HL-60 (cell line): Measurements from ENCODE around the gene BCAR3.

ENCODE experiments used
- DNase-seq, 2 experiments: peaks; one replicate each; pipeline ENCODE4 v3.0.0-alpha.2; 2010 to 2020; ENCODE audit warnings: low read depth in 1 of 2, low spot score in 1 of 2
- H3K27ac ChIP-seq: fragments of 250-450 bp; sonication (Bioruptor Pico); replicated peaks from 2 replicates; pipeline ENCODE4 v1.5.1; 2020; ENCODE audit warnings: mild to moderate bottlenecking, moderate library complexity
- H3K27me3 ChIP-seq: fragments of 250-450 bp; sonication (Bioruptor Pico); 2 replicates; pipeline ENCODE4 v1.5.1; 2021; ENCODE audit warnings: mild to moderate bottlenecking, moderate library complexity; ENCODE audit not compliant: insufficient read depth, poor library complexity, severe bottlenecking
- H3K4me3 ChIP-seq: replicated peaks from 2 replicates; pipeline ENCODE4 v1.5.1; 2011; ENCODE audit warnings: mild to moderate bottlenecking, control low read depth, low read length; ENCODE audit not compliant: insufficient read depth
- GABPA ChIP-seq: IDR thresholded peaks from 2 replicates; pipeline ENCODE4 v1.6.1; 2012; ENCODE audit warnings: low read depth
- POLR2AphosphoS5 ChIP-seq: IDR thresholded peaks from 2 replicates; pipeline ENCODE4 v1.6.1; 2012; ENCODE audit warnings: low read depth
- SPI1 ChIP-seq: IDR thresholded peaks from 2 replicates; pipeline ENCODE4 v1.6.1; 2012; ENCODE audit warnings: low read depth, mild to moderate bottlenecking, borderline replicate concordance
- TF ChIP-seq, protein P1 (sequence below): IDR thresholded peaks from 2 replicates; pipeline ENCODE4 v1.6.1; 2012; ENCODE audit warnings: low read depth; ENCODE audit not compliant: insufficient replicate concordance
- TF ChIP-seq, protein P2 (sequence below): IDR thresholded peaks from one replicate; pipeline ENCODE4 v1.5.1; 2011; ENCODE audit warnings: low read length, control low read depth, inconsistent platforms; ENCODE audit not compliant: insufficient read depth

Gene BCAR3

DNA sequence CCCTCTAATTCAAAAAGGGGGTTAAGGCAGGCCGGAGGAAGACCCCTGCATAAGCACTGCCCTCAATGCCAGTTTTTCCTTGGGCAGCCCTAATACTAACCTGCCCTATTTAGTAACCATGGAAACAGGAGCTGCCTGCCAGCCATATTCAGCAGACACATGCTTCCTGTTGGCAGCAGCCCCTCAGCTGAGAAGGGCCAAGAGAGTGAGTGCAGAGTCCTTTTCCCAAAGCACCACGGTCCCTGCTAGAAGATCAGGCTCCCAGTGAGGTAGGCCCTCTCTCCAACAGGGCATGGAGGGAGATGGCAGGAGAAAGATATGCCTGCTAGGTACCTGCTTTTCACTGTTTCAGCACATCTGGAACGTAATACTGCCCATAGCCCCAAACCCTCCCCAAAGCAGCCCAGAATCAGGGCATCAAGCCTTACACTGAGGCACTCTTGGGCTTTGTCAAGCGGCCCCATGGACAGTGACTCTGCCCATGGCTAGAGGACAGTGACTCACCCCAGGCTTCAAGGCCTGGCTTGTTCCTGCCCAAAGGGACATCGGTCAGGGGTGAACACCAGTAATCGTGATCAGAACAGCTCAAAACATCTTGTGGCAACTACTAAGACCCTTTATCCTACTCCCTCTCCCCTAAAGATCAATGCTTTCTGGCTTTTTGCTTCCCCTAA, 64.5 kb downstream of the BCAR3 start:
- no peaks in the 10 kb centered on the region for H3K27me3 ChIP-seq
- TF ChIP-seq SPI1 (no peak), POLR2AphosphoS5 (no peak), GABPA (no peak)
- TF ChIP-seq, protein P1, sequence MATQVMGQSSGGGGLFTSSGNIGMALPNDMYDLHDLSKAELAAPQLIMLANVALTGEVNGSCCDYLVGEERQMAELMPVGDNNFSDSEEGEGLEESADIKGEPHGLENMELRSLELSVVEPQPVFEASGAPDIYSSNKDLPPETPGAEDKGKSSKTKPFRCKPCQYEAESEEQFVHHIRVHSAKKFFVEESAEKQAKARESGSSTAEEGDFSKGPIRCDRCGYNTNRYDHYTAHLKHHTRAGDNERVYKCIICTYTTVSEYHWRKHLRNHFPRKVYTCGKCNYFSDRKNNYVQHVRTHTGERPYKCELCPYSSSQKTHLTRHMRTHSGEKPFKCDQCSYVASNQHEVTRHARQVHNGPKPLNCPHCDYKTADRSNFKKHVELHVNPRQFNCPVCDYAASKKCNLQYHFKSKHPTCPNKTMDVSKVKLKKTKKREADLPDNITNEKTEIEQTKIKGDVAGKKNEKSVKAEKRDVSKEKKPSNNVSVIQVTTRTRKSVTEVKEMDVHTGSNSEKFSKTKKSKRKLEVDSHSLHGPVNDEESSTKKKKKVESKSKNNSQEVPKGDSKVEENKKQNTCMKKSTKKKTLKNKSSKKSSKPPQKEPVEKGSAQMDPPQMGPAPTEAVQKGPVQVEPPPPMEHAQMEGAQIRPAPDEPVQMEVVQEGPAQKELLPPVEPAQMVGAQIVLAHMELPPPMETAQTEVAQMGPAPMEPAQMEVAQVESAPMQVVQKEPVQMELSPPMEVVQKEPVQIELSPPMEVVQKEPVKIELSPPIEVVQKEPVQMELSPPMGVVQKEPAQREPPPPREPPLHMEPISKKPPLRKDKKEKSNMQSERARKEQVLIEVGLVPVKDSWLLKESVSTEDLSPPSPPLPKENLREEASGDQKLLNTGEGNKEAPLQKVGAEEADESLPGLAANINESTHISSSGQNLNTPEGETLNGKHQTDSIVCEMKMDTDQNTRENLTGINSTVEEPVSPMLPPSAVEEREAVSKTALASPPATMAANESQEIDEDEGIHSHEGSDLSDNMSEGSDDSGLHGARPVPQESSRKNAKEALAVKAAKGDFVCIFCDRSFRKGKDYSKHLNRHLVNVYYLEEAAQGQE: no peak
- TF ChIP-seq, protein P2, sequence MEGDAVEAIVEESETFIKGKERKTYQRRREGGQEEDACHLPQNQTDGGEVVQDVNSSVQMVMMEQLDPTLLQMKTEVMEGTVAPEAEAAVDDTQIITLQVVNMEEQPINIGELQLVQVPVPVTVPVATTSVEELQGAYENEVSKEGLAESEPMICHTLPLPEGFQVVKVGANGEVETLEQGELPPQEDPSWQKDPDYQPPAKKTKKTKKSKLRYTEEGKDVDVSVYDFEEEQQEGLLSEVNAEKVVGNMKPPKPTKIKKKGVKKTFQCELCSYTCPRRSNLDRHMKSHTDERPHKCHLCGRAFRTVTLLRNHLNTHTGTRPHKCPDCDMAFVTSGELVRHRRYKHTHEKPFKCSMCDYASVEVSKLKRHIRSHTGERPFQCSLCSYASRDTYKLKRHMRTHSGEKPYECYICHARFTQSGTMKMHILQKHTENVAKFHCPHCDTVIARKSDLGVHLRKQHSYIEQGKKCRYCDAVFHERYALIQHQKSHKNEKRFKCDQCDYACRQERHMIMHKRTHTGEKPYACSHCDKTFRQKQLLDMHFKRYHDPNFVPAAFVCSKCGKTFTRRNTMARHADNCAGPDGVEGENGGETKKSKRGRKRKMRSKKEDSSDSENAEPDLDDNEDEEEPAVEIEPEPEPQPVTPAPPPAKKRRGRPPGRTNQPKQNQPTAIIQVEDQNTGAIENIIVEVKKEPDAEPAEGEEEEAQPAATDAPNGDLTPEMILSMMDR: no peak
- DNase-seq: no peak
- H3K27ac ChIP-seq: no peak overlapping the region
- no peak overlapping the region for H3K4me3 ChIP-seq

DNA sequence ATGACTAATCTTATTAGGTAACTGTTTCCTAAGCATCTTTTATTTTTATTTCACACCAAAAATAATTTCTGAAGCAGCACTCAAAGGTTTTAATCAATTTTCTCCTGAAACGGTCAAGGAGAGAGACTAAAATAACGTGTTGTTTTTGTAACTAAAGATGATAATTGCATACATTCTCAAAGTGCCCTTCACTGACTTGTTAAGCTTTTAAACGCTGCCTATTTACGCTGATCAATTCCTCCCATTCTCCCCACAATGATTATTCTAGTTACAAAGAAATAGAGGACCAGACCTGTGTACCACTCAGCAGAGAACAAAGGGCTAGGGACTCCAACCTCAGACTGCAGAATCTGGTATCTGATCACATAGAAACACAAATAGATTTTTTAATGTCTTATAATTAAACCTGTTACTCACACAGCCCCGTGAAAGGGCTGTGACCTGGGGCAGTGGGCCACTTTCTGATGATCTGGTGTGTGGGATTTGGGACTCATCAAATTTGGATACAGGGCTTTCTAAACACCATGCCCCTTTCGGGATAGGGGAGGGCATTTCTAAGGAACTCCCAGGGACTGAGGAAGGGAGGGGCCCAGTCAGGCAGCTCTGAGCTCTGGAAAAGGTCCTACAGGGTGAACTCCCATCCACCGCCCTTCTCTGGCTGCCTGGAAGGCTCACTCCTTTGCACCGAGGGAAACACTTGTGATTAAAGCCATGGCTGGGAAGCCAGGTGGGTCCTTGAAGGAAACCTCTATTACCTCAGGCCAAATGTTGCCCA, 65.2 kb downstream of the BCAR3 start:
- DNase-seq: no peak
- Histone ChIP-seq H3K4me3 (no peak overlapping the region), H3K27ac (no peak overlapping the region), H3K27me3 (no peaks in the 10 kb centered on the region)
- TF ChIP-seq, protein P1: no peak
- no peak for TF ChIP-seq SPI1
- TF ChIP-seq, protein P2: no peak
- no peak for TF ChIP-seq POLR2AphosphoS5
- no peak for TF ChIP-seq GABPA

DNA sequence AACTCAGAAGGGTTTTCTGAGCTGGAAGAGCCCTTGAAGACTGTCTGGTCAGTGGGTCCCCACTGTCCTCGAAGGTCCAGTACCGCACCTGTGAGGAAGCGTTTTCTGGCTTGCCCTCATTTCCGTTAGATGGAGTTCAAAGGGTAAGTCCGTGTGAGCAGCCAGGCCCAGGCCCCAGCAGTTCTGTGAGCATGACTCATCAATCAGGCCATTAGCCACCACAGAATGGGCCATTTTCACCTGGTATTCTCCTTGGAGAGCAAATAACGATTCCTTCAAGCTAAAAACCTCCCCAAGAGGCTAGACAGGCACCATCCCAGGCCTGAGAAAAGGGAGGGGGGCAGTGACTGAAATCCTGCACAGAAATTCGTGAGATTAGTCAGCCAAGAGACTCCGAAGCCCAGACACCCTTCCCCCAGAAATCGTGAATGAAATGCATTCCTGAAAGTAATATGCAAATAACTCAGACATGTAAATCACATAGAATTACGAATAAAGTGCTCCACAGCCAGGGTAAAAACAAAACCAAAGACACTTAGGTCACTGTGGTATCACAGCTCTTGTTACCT, 66.0 kb downstream of the BCAR3 start:
- Histone ChIP-seq H3K27ac (no peak overlapping the region), H3K27me3 (no peaks in the 10 kb centered on the region), H3K4me3 (no peak overlapping the region)
- no peak for TF ChIP-seq GABPA
- no peak for TF ChIP-seq SPI1
- TF ChIP-seq, protein P1: no peak
- TF ChIP-seq POLR2AphosphoS5: no peak
- TF ChIP-seq, protein P2: no peak
- no peak for DNase-seq
